A549 (cell line): ENCODE results near the gene JARID2.

Experiments
- BHLHE40 ChIP-seq: IDR thresholded peaks from 2 replicates; pipeline ENCODE4 v1.6.1; 2012; ENCODE audit warnings: low read depth, low read length, inconsistent platforms
- CBX8 ChIP-seq: fragments of 200-600 bp; sonication (generic); IDR thresholded peaks from 2 replicates; pipeline ENCODE4 v1.6.1; 2016
- EP300 ChIP-seq, 2 experiments: fragments of >200 bp; sonication (Bioruptor Twin); formaldehyde crosslinking; IDR thresholded peaks; 2 replicates in 1 of 2; 3 replicates in 1 of 2; pipeline ENCODE4 v1.6.1; 2016 to 2017
- FOSL2 ChIP-seq, 2 experiments: fragments of 450-650 bp in 1 of 2; fragments of >200 bp in 1 of 2; sonication (Bioruptor Twin) in 1 of 2; formaldehyde crosslinking; IDR thresholded peaks; 2 replicates each; pipeline versions ENCODE4 v1.5.0 to v1.6.1; 2016 to 2020; ENCODE audit warnings: mild to moderate bottlenecking in 1 of 2, moderate library complexity in 1 of 2
- HDAC2 ChIP-seq: fragments of 200-600 bp; sonication (generic); IDR thresholded peaks from 2 replicates; pipeline ENCODE4 v1.6.1; 2016
- PHF8 ChIP-seq: fragments of 200-600 bp; sonication (generic); IDR thresholded peaks from 2 replicates; pipeline ENCODE4 v1.6.1; 2016; ENCODE audit warnings: low read depth, mild to moderate bottlenecking, antibody characterized with exemption, moderate library complexity, borderline replicate concordance
- POLR2A ChIP-seq: IDR thresholded peaks from 2 replicates; pipeline ENCODE4 v1.6.1; 2012; ENCODE audit warnings: mild to moderate bottlenecking, low read length
- POLR2AphosphoS2 ChIP-seq: conservative IDR thresholded peaks from 2 replicates; pipeline ENCODE4 v1.6.1; 2012; ENCODE audit warnings: low read length, improper control_type of control experiment, inconsistent platforms
- RFX5 ChIP-seq: fragments of 450-650 bp; IDR thresholded peaks from 2 replicates; pipeline ENCODE4 v1.7.1; 2014; ENCODE audit warnings: antibody characterized with exemption, mild to moderate bottlenecking, moderate library complexity
- TF ChIP-seq, protein P1 (sequence below): fragments of 150-350 bp; IDR thresholded peaks from 2 replicates; pipeline ENCODE4 v1.6.1; 2014; ENCODE audit warnings: low read depth, mild to moderate bottlenecking, low read length
- TF ChIP-seq, protein P2 (sequence below): fragments of 250-450 bp; sonication (Bioruptor Pico); IDR thresholded peaks from 2 replicates; pipeline ENCODE4 v1.5.0; 2021; ENCODE audit warnings: mild to moderate bottlenecking, moderate library complexity, borderline replicate concordance
- TF ChIP-seq, protein P3 (sequence below): fragments of >200 bp; sonication (Bioruptor Twin); formaldehyde crosslinking; IDR thresholded peaks from 3 replicates; pipeline ENCODE4 v1.5.1; 2016
- TF ChIP-seq, protein P4 (sequence below): IDR thresholded peaks from 2 replicates; pipeline ENCODE4 v1.6.1; 2012
- TF ChIP-seq, protein P5 (sequence below): IDR thresholded peaks from 2 replicates; pipeline ENCODE4 v1.6.1; 2012

DNA sequence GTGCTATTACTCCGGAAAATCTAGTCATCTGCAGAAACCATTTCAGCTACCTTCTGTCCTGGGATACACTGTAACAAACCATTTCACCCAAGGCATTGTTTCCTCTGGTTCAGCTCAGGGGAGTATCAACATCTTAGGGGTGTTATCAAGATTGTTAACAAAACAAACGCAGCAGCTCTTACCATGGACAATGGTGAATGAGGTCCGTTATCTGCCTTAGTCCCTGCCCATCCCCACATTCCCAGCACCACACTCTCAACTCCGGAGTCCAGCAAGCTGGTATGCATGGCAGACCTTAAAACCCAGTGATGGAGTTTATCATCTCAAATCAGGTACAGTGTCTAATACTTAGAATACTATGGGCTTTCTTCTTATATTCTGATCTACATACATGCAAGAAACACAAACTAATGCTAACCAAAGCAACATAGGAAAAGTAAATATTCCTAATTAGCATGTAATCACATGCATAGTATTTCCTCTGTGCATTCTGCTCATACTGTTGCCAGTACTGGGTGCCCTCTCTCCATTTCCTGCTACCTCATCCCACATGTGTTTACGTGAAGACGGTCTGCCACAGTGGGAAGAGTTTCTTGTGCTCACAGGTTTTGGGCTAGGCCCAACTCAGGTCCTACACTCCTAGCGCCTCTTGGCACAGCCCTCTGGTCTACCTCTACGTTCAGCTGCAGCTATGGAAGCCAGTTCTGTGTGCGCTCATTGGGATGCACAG lies 293.1 kb downstream of the JARID2 start:
- no peak for TF ChIP-seq EP300 (IDR thresholded peaks at IDR 0.05)
- TF ChIP-seq, protein P1, sequence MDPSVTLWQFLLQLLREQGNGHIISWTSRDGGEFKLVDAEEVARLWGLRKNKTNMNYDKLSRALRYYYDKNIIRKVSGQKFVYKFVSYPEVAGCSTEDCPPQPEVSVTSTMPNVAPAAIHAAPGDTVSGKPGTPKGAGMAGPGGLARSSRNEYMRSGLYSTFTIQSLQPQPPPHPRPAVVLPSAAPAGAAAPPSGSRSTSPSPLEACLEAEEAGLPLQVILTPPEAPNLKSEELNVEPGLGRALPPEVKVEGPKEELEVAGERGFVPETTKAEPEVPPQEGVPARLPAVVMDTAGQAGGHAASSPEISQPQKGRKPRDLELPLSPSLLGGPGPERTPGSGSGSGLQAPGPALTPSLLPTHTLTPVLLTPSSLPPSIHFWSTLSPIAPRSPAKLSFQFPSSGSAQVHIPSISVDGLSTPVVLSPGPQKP: no peak
- TF ChIP-seq, protein P2, sequence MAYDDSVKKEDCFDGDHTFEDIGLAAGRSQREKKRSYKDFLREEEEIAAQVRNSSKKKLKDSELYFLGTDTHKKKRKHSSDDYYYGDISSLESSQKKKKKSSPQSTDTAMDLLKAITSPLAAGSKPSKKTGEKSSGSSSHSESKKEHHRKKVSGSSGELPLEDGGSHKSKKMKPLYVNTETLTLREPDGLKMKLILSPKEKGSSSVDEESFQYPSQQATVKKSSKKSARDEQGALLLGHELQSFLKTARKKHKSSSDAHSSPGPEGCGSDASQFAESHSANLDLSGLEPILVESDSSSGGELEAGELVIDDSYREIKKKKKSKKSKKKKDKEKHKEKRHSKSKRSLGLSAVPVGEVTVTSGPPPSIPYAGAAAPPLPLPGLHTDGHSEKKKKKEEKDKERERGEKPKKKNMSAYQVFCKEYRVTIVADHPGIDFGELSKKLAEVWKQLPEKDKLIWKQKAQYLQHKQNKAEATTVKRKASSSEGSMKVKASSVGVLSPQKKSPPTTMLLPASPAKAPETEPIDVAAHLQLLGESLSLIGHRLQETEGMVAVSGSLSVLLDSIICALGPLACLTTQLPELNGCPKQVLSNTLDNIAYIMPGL (CRISPR knock-in tag): no peak
- TF ChIP-seq, protein P3, sequence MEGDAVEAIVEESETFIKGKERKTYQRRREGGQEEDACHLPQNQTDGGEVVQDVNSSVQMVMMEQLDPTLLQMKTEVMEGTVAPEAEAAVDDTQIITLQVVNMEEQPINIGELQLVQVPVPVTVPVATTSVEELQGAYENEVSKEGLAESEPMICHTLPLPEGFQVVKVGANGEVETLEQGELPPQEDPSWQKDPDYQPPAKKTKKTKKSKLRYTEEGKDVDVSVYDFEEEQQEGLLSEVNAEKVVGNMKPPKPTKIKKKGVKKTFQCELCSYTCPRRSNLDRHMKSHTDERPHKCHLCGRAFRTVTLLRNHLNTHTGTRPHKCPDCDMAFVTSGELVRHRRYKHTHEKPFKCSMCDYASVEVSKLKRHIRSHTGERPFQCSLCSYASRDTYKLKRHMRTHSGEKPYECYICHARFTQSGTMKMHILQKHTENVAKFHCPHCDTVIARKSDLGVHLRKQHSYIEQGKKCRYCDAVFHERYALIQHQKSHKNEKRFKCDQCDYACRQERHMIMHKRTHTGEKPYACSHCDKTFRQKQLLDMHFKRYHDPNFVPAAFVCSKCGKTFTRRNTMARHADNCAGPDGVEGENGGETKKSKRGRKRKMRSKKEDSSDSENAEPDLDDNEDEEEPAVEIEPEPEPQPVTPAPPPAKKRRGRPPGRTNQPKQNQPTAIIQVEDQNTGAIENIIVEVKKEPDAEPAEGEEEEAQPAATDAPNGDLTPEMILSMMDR: no peak
- no peak for TF ChIP-seq BHLHE40
- no peak for TF ChIP-seq POLR2AphosphoS2
- TF ChIP-seq, protein P4, sequence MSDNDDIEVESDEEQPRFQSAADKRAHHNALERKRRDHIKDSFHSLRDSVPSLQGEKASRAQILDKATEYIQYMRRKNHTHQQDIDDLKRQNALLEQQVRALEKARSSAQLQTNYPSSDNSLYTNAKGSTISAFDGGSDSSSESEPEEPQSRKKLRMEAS: no peak
- TF ChIP-seq POLR2A: no peak
- no peak for TF ChIP-seq RFX5
- TF ChIP-seq, protein P5, sequence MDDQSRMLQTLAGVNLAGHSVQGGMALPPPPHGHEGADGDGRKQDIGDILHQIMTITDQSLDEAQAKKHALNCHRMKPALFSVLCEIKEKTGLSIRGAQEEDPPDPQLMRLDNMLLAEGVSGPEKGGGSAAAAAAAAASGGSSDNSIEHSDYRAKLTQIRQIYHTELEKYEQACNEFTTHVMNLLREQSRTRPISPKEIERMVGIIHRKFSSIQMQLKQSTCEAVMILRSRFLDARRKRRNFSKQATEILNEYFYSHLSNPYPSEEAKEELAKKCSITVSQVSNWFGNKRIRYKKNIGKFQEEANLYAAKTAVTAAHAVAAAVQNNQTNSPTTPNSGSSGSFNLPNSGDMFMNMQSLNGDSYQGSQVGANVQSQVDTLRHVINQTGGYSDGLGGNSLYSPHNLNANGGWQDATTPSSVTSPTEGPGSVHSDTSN: no peak
- TF ChIP-seq FOSL2 (IDR thresholded peaks at IDR 0.05): no peak
- no peak for TF ChIP-seq FOSL2 (CRISPR knock-in tag; IDR thresholded peaks at IDR 0.05)
- TF ChIP-seq HDAC2: no peak
- no peak for TF ChIP-seq CBX8
- no peak for TF ChIP-seq PHF8
